HG03066 (cell line): ENCODE measurements around the gene TTC6.

Source experiments
- ATAC-seq: cut with Tn5 transposase; IDR thresholded peaks from one replicate; pipeline ENCODE4 v1.9.1; 2021; ENCODE audit warnings: low read depth; ENCODE audit not compliant: unreplicated experiment

The TTC6 gene

GRCh38 chr14:37585971-37586796 is 9.2 kb upstream of the TTC6 start:
- ATAC-seq: no peak

GRCh38 chr14:37586797-37587130 is 8.7 kb upstream of the TTC6 start:
- no peak for ATAC-seq

GRCh38 chr14:37587131-37587803 is 8.2 kb upstream of the TTC6 start:
- no peak for ATAC-seq

GRCh38 chr14:37587881-37588666 is 7.4 kb upstream of the TTC6 start:
- ATAC-seq: no peak

GRCh38 chr14:37588667-37588955 is 6.8 kb upstream of the TTC6 start:
- ATAC-seq: no peak

GRCh38 chr14:37588956-37589714 is 6.3 kb upstream of the TTC6 start:
- no peak for ATAC-seq

GRCh38 chr14:37589715-37590427 is 5.6 kb upstream of the TTC6 start:
- no peak for ATAC-seq

GRCh38 chr14:37590428-37591139 is 4.8 kb upstream of the TTC6 start:
- ATAC-seq: no peak

- no peak for ATAC-seq
Observed at GRCh38 chr14:37591311-37591940, 4.0 kb upstream of the TTC6 start.

- ATAC-seq: no peak
Observed at GRCh38 chr14:37591941-37592481, 3.4 kb upstream of the TTC6 start.

GRCh38 chr14:37592482-37593408 is 2.7 kb upstream of the TTC6 start:
- no peak for ATAC-seq

- no peak for ATAC-seq
Observed at GRCh38 chr14:37593511-37594237, 1.8 kb upstream of the TTC6 start.

GRCh38 chr14:37594238-37594970 is 1.0 kb upstream of the TTC6 start:
- no peak for ATAC-seq

GRCh38 chr14:37595809-37596621 is 586 bp downstream of the TTC6 start:
- peak; percentile 53 for ATAC-seq

GRCh38 chr14:37596790-37597472 is 1.5 kb downstream of the TTC6 start:
- no peak for ATAC-seq
